ENCODE measurements around the gene PTPRN2. TPM values are rescaled to one million over a fixed set of nuclear protein-coding genes. Genes with fewer than 3 reads are reported as not detected.
A peak's percentile ranks its signal among the peaks of the same experiment; 100 is the strongest.

Gene PTPRN2
- total RNA-seq, 5 donors from 2014 or later (not counting 1 experiment from before 2014, with no cell fraction given) = 0.60 to 1.7 (median 0.82) TPM

- Mint-ChIP-seq H3K4me3 (no peak overlapping the region), H3K27me3 (peaks cover 13 to 24% of the 10 kb centered on the region in 2 donors), H3K9me3 (no peaks in the 10 kb centered on the region), H3K4me1 (no peaks in the 10 kb centered on the region), H3K27ac (no peak overlapping the region), H3K36me3 (no peaks in the 10 kb centered on the region)
- Histone ChIP-seq H3K36me3 (ENCODE audit: control insufficient read depth in 2 of 2, extremely low read depth in 1 of 2, insufficient read depth in 1 of 2, low read length in 1 of 2) (no peaks in the 10 kb centered on the region), H3K27ac (ENCODE audit: low read length) (no peak overlapping the region), H3K4me3 (ENCODE audit: control insufficient read depth in 1 of 2, extremely low read depth in 1 of 2, low read length in 1 of 2) (no peak overlapping the region), H3K9me3 (no peaks in the 10 kb centered on the region), H3K4me1 (ENCODE audit: control insufficient read depth in 1 of 2, extremely low read depth in 1 of 2, insufficient read depth in 2 of 2, low read length in 2 of 2) (no peaks in the 10 kb centered on the region), H3K27me3 (replicated peaks in 1 of 2; ENCODE audit: control insufficient read depth in 2 of 2, extremely low read depth in 1 of 2, insufficient read depth in 2 of 2, low read length in 1 of 2) (peaks cover 0 to 31% of the 10 kb centered on the region in 2 experiments)
- ChIA-PET CTCF (no interaction called here), POLR2A (no interaction called here)
- ATAC-seq (replicated peaks in 1 of 4) (no peak), DNase-seq (no peak)
- 97% methylated on average over 7 of the region's 14 CpGs for WGBS (ENCODE audit: insufficient coverage)
These were observed 877.2 kb downstream of the PTPRN2 start for GRCh38 chr7:157710396-157710795.

GRCh38 chr7:157709531-157710251, 877.9 kb downstream of the PTPRN2 start:
- Histone ChIP-seq H3K27ac (ENCODE audit: low read length) (no peak overlapping the region), H3K36me3 (ENCODE audit: control insufficient read depth in 2 of 2, extremely low read depth in 1 of 2, insufficient read depth in 1 of 2, low read length in 1 of 2) (no peaks in the 10 kb centered on the region), H3K4me3 (ENCODE audit: control insufficient read depth in 1 of 2, extremely low read depth in 1 of 2, low read length in 1 of 2) (no peak overlapping the region), H3K4me1 (ENCODE audit: control insufficient read depth in 1 of 2, extremely low read depth in 1 of 2, insufficient read depth in 2 of 2, low read length in 2 of 2) (no peaks in the 10 kb centered on the region), H3K9me3 (no peaks in the 10 kb centered on the region), H3K27me3 (replicated peaks in 1 of 2; ENCODE audit: control insufficient read depth in 2 of 2, extremely low read depth in 1 of 2, insufficient read depth in 2 of 2, low read length in 1 of 2) (peaks cover 0 to 35% of the 10 kb centered on the region in 2 experiments)
- CTCF ChIA-PET = no interaction called here
- ATAC-seq (replicated peaks in 1 of 4) (no peak), DNase-seq (no peak)
- Mint-ChIP-seq H3K27me3 (peaks cover 13 to 29% of the 10 kb centered on the region in 2 donors), H3K4me3 (no peak overlapping the region), H3K36me3 (no peaks in the 10 kb centered on the region), H3K9me3 (no peaks in the 10 kb centered on the region), H3K4me1 (no peaks in the 10 kb centered on the region), H3K27ac (no peak overlapping the region)
- 83% methylated on average over 18 of the region's 26 CpGs for WGBS (ENCODE audit: insufficient coverage)
- POLR2A ChIA-PET = no interaction called here

GRCh38 chr7:157708919-157709295, 878.7 kb downstream of the PTPRN2 start:
- ATAC-seq (replicated peaks in 1 of 4) (no peak), DNase-seq (no peak)
- CTCF ChIA-PET = no interaction called here
- Mint-ChIP-seq H3K9me3 (no peaks in the 10 kb centered on the region), H3K4me3 (no peak overlapping the region), H3K27ac (no peak overlapping the region), H3K4me1 (no peaks in the 10 kb centered on the region), H3K27me3 (peaks cover 17 to 33% of the 10 kb centered on the region in 2 donors), H3K36me3 (no peaks in the 10 kb centered on the region)
- POLR2A ChIA-PET = no interaction called here
- H3K4me3 ChIP-seq (ENCODE audit: control insufficient read depth in 1 of 2, extremely low read depth in 1 of 2, low read length in 1 of 2) = no peak overlapping the region
- no peak overlapping the region for H3K27ac ChIP-seq (ENCODE audit: low read length)
- no peaks in the 10 kb centered on the region for H3K4me1 ChIP-seq (ENCODE audit: control insufficient read depth in 1 of 2, extremely low read depth in 1 of 2, insufficient read depth in 2 of 2, low read length in 2 of 2)
- H3K9me3 ChIP-seq = no peaks in the 10 kb centered on the region
- no peaks in the 10 kb centered on the region for H3K36me3 ChIP-seq (ENCODE audit: control insufficient read depth in 2 of 2, extremely low read depth in 1 of 2, insufficient read depth in 1 of 2, low read length in 1 of 2)
- 71% methylated on average over 8 of the region's 9 CpGs for WGBS (ENCODE audit: insufficient coverage)
- H3K27me3 ChIP-seq (replicated peaks in 1 of 2; ENCODE audit: control insufficient read depth in 2 of 2, extremely low read depth in 1 of 2, insufficient read depth in 2 of 2, low read length in 1 of 2) = peaks cover 0 to 33% of the 10 kb centered on the region in 2 experiments

- Histone ChIP-seq H3K9me3 (no peaks in the 10 kb centered on the region), H3K36me3 (ENCODE audit: control insufficient read depth in 2 of 2, extremely low read depth in 1 of 2, insufficient read depth in 1 of 2, low read length in 1 of 2) (no peaks in the 10 kb centered on the region), H3K27ac (ENCODE audit: low read length) (no peak overlapping the region), H3K27me3 (replicated peaks in 1 of 2; ENCODE audit: control insufficient read depth in 2 of 2, extremely low read depth in 1 of 2, insufficient read depth in 2 of 2, low read length in 1 of 2) (peaks cover 0 to 40% of the 10 kb centered on the region in 2 experiments), H3K4me3 (ENCODE audit: control insufficient read depth in 1 of 2, extremely low read depth in 1 of 2, low read length in 1 of 2) (no peak overlapping the region), H3K4me1 (ENCODE audit: control insufficient read depth in 1 of 2, extremely low read depth in 1 of 2, insufficient read depth in 2 of 2, low read length in 2 of 2) (no peaks in the 10 kb centered on the region)
- Mint-ChIP-seq H3K36me3 (no peaks in the 10 kb centered on the region), H3K4me3 (no peak overlapping the region), H3K27ac (no peak overlapping the region), H3K27me3 (peaks cover 20 to 36% of the 10 kb centered on the region in 2 donors), H3K9me3 (no peaks in the 10 kb centered on the region), H3K4me1 (no peaks in the 10 kb centered on the region)
- WGBS (ENCODE audit: insufficient coverage) = 67% methylated on average over 22 of the region's 23 CpGs
- no peak for DNase-seq
- ChIA-PET CTCF (no interaction called here), POLR2A (no interaction called here)
- ATAC-seq (replicated peaks in 1 of 4) = no peak
These were observed 879.4 kb downstream of the PTPRN2 start for GRCh38 chr7:157707983-157708918.

GRCh38 chr7:157704365-157704764, 883.3 kb downstream of the PTPRN2 start:
- no peaks in the 10 kb centered on the region for H3K9me3 ChIP-seq
- ATAC-seq (replicated peaks in 1 of 4) = no peak
- no peak for DNase-seq
- Mint-ChIP-seq H3K27ac (no peak overlapping the region), H3K27me3 (peaks cover 51 to 63% of the 10 kb centered on the region in 2 donors), H3K4me3 (no peak overlapping the region), H3K9me3 (no peaks in the 10 kb centered on the region), H3K36me3 (no peaks in the 10 kb centered on the region), H3K4me1 (no peaks in the 10 kb centered on the region)
- no peaks in the 10 kb centered on the region for H3K4me1 ChIP-seq (ENCODE audit: control insufficient read depth in 1 of 2, extremely low read depth in 1 of 2, insufficient read depth in 2 of 2, low read length in 2 of 2)
- H3K27ac ChIP-seq (ENCODE audit: low read length) = no peak overlapping the region
- WGBS (ENCODE audit: insufficient coverage) = 33% methylated on average over 2 of the region's 9 CpGs
- CTCF ChIA-PET = no interaction called here
- no peaks in the 10 kb centered on the region for H3K36me3 ChIP-seq (ENCODE audit: control insufficient read depth in 2 of 2, extremely low read depth in 1 of 2, insufficient read depth in 1 of 2, low read length in 1 of 2)
- no peak overlapping the region for H3K4me3 ChIP-seq (ENCODE audit: control insufficient read depth in 1 of 2, extremely low read depth in 1 of 2, low read length in 1 of 2)
- H3K27me3 ChIP-seq (replicated peaks in 1 of 2; ENCODE audit: control insufficient read depth in 2 of 2, extremely low read depth in 1 of 2, insufficient read depth in 2 of 2, low read length in 1 of 2) = peaks cover 0 to 66% of the 10 kb centered on the region in 2 experiments
- POLR2A ChIA-PET = no interaction called here

GRCh38 chr7:157703534-157704195, 884.0 kb downstream of the PTPRN2 start:
- Mint-ChIP-seq H3K9me3 (no peaks in the 10 kb centered on the region), H3K4me3 (no peak overlapping the region), H3K36me3 (no peaks in the 10 kb centered on the region), H3K27ac (no peak overlapping the region), H3K27me3 (peaks cover 45 to 61% of the 10 kb centered on the region in 2 donors), H3K4me1 (no peaks in the 10 kb centered on the region)
- ChIA-PET POLR2A (no interaction called here), CTCF (no interaction called here)
- no peak overlapping the region for H3K4me3 ChIP-seq (ENCODE audit: control insufficient read depth in 1 of 2, extremely low read depth in 1 of 2, low read length in 1 of 2)
- no peaks in the 10 kb centered on the region for H3K9me3 ChIP-seq
- 75% methylated on average over 14 of the region's 21 CpGs for WGBS (ENCODE audit: insufficient coverage)
- no peaks in the 10 kb centered on the region for H3K4me1 ChIP-seq (ENCODE audit: control insufficient read depth in 1 of 2, extremely low read depth in 1 of 2, insufficient read depth in 2 of 2, low read length in 2 of 2)
- H3K27me3 ChIP-seq (replicated peaks in 1 of 2; ENCODE audit: control insufficient read depth in 2 of 2, extremely low read depth in 1 of 2, insufficient read depth in 2 of 2, low read length in 1 of 2) = peaks cover 0 to 64% of the 10 kb centered on the region in 2 experiments
- H3K36me3 ChIP-seq (ENCODE audit: control insufficient read depth in 2 of 2, extremely low read depth in 1 of 2, insufficient read depth in 1 of 2, low read length in 1 of 2) = no peaks in the 10 kb centered on the region
- no peak for ATAC-seq (replicated peaks in 1 of 4)
- peak in 1 of 35 experiments; percentile 20 for DNase-seq
- H3K27ac ChIP-seq (ENCODE audit: low read length) = no peak overlapping the region
